Measurements from ENCODE around the gene JAZF1. TPM values are rescaled to one million over a fixed set of nuclear protein-coding genes. Genes with fewer than 3 reads are reported as not detected.

Gene JAZF1
- polyA plus RNA-seq, result 10 to 100 TPM in 1 of 3 donors, 1 to 10 TPM in 2; 2.6 to 25.1 (median 8.3) TPM

- H3K27ac ChIP-seq (ENCODE audit: low read depth, low read length), result no peak within 1 kb of the TSS
- WGBS, 3 donors, result 2% methylated on average over 30 to 58 of the region's 64 CpGs
Observed at GRCh38 chr7:28180364-28181147, at the start of gene JAZF1. TSS of gene JAZF1 (minus strand) at chr7:28180795.

- WGBS, 3 donors, result 73 to 85% (median 84%) methylated on average over 7 of the region's 7 CpGs
- H3K27ac ChIP-seq (ENCODE audit: low read depth, low read length), result no peak overlapping the region
Observed at GRCh38 chr7:28230261-28230660, 49.7 kb upstream of the JAZF1 start.

DNA sequence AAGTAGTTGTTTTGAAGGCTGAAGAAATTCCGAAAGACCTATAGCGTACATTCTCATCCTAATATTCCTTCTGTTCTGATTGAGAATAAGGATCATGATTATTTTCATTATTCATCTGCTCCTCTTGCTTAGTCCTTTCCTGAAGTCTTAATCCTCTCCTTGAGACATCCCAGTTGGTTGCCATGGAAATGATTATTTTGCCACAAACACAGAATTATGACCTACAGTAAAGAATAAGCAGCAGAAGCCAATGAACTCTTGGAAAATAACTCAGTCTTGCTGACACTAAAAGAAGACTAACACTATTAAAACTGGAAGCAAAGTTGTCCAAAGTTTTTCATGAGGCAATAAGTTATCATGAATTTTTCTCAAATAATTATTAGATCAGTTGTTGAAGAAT is 47.8 kb upstream of the JAZF1 start:
- WGBS, 3 donors, result 44 to 50% (median 46%) methylated on average over 2 of the region's 2 CpGs
- H3K27ac ChIP-seq (ENCODE audit: low read depth, low read length), result no peak overlapping the region

GRCh38 chr7:28226003-28226402 is 45.4 kb upstream of the JAZF1 start:
- H3K27ac ChIP-seq (ENCODE audit: low read depth, low read length), result no peak overlapping the region
- 89 to 100% (median 97%) methylated on average over 1 of the region's 1 CpG for WGBS, 3 donors

GRCh38 chr7:28225576-28225975 is 45.0 kb upstream of the JAZF1 start:
- H3K27ac ChIP-seq (ENCODE audit: low read depth, low read length), result no peak overlapping the region
- WGBS, 3 donors, result 55 to 85% (median 84%) methylated on average over 4 of the region's 4 CpGs

DNA sequence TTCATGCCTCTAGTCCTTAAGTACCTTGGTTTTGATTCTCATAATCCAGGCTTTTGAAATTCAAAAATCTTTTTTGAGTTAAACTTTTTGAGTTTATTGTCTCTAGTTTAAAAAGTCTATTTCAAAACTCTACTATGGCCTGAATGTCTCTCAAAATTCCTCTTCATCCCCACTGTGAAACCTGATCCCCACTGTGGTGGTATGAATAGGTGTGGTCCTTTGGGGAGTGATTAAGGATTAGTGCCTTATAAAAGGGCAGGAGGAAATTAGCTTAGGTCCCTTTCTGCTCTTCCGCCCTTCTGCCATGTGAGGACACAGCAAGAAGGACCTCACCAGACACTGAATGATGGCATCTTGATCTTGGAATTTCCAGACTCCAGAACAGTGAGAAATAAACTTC is 44.1 kb upstream of the JAZF1 start:
- WGBS, 3 donors, result 86 to 96% (median 94%) methylated on average over 1 of the region's 1 CpG
- H3K27ac ChIP-seq (ENCODE audit: low read depth, low read length), result no peak overlapping the region

GRCh38 chr7:28224172-28224571 is 43.6 kb upstream of the JAZF1 start:
- H3K27ac ChIP-seq (ENCODE audit: low read depth, low read length), result no peak overlapping the region
- 59 to 76% (median 74%) methylated on average over 1 of the region's 1 CpG for WGBS, 3 donors

DNA sequence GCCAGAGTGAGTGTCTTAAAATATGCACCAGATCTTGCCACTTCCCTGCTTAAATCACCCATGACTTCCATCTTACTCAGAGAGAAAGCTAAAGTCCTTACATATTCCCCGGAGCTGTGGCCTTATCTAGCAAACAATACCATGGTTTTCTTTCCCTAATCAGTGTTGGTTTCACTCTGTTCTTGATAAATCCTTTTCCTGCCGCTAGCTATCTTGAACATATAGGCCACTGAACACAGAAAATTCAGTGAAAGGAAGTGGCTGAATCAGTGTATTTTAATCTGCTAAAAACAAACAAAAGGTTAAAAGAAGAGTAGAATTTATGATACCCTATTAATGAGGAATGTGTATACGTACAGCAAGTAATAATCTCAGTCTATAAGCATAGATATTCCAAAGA is 42.0 kb upstream of the JAZF1 start:
- H3K27ac ChIP-seq (ENCODE audit: low read depth, low read length), result no peak overlapping the region
- 45 to 60% (median 48%) methylated on average over 3 of the region's 3 CpGs for WGBS, 3 donors

DNA sequence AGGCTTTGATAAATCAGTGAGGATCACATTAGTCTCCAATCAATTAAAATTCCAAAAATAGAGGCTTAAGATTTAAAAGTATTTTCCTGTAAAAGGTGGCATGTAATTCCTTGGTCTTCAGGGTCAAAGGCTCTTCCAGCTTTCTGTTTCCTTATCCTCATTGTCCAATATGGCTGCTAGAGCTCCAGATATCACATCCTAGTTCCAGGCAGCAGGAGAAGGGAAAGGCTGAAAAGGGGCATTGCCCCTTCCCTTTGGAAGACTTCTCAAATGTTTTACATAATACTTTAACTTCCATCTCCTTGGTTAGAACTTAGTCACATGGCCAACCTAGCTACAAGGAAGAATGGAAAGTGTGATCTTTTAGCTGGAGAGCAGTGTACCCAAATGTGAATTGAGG is 39.2 kb upstream of the JAZF1 start:
- no peak overlapping the region for H3K27ac ChIP-seq (ENCODE audit: low read depth, low read length)

GRCh38 chr7:28217143-28217542 is 36.5 kb upstream of the JAZF1 start:
- 71 to 83% (median 82%) methylated on average over 3 of the region's 3 CpGs for WGBS, 3 donors
- H3K27ac ChIP-seq (ENCODE audit: low read depth, low read length), result no peak overlapping the region

GRCh38 chr7:28211006-28211405 is 30.4 kb upstream of the JAZF1 start:
- 63 to 79% (median 77%) methylated on average over 1 of the region's 1 CpG for WGBS, 3 donors
- H3K27ac ChIP-seq (ENCODE audit: low read depth, low read length), result no peak overlapping the region

DNA sequence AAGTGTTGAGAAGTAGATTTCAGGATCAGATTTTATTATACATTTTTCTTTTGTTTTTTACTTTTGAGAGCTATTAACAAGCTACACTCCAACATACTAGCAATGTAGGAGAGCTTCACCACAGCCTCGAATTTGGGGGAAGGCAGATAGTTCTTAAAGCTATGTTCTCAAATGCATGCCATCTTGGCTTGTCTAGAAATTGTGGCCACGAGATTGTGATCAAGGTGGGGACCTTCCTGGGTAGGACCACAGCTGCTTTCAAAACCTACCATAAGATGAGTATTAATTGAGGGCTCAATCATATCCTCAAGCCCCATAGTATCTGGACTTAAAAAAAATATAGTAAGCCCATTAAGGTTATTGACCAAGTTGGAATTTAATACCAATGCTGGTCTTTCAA is 27.9 kb upstream of the JAZF1 start:
- 64 to 90% (median 87%) methylated on average over 2 of the region's 2 CpGs for WGBS, 3 donors
- no peak overlapping the region for H3K27ac ChIP-seq (ENCODE audit: low read depth, low read length)

DNA sequence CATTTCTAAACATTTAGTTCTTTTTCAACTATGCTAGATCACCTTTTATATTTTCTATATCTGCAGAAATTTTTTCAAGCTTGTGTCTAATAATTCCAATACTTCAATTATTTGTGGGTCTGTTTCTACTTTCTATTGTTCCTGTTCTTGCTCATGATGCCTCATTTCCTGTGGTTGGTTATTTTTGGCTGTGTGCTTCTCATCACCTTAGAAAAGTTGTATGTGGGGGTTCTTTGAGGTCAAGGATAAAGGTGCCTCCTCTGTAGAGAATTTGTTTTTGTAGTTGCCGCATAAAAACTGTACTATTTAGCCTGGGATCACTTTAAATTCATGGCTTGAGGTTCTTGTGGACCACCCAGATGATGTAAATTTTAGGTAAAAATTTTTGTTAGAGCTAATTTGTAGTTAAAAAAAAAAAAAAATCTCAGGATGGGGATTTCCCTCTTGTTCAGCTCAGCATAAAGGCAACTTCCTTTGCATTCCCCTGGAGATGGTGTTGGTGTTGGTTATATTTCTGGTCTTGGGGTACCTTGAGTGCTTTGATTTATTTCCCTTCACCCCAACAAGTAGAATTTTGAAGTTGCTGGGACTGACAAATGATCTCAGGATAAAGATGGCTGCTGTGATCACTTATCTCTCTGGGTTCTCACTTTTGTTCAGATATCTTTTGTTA is 27.0 kb upstream of the JAZF1 start:
- WGBS, 3 donors, result 72 to 88% (median 78%) methylated on average over 1 of the region's 1 CpG
- H3K27ac ChIP-seq (ENCODE audit: low read depth, low read length), result no peak overlapping the region

- H3K27ac ChIP-seq (ENCODE audit: low read depth, low read length), result no peak overlapping the region
- WGBS, 3 donors, result 81 to 93% (median 85%) methylated on average over 3 of the region's 3 CpGs
Observed at GRCh38 chr7:28205506-28205905, 24.9 kb upstream of the JAZF1 start.

- no peak overlapping the region for H3K27ac ChIP-seq (ENCODE audit: low read depth, low read length)
- WGBS, 3 donors, result 79 to 94% (median 86%) methylated on average over 5 of the region's 5 CpGs
Observed at GRCh38 chr7:28203508-28204240, 23.1 kb upstream of the JAZF1 start.

- H3K27ac ChIP-seq (ENCODE audit: low read depth, low read length), result no peak overlapping the region
- 91 to 96% (median 95%) methylated on average over 9 of the region's 9 CpGs for WGBS, 3 donors
Observed at GRCh38 chr7:28202222-28202621, 21.6 kb upstream of the JAZF1 start.

DNA sequence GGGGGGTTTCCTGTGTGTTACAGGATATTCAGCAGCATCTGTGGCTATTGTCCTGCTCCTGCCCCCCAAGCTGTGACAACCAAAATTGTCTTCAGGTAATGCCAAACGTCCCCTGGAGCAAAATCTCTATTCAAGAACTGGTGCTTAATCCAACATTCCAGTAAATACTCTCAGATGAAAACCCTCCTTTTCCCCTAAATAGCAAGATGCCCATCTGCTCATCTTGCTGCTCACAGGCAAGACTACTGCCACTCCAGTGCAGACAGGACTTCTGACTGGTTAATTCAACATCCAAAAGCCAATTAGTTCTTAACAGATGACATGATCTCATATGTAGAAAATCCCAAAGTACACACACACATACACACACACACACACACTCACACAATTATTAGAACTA is 20.5 kb upstream of the JAZF1 start:
- H3K27ac ChIP-seq (ENCODE audit: low read depth, low read length), result no peak overlapping the region
- WGBS, 3 donors, result 27 to 63% (median 59%) methylated on average over 1 of the region's 1 CpG

- no peak overlapping the region for H3K27ac ChIP-seq (ENCODE audit: low read depth, low read length)
- 50 to 61% (median 61%) methylated on average over 2 of the region's 2 CpGs for WGBS, 3 donors
Observed at GRCh38 chr7:28200598-28200997, 20.0 kb upstream of the JAZF1 start.

DNA sequence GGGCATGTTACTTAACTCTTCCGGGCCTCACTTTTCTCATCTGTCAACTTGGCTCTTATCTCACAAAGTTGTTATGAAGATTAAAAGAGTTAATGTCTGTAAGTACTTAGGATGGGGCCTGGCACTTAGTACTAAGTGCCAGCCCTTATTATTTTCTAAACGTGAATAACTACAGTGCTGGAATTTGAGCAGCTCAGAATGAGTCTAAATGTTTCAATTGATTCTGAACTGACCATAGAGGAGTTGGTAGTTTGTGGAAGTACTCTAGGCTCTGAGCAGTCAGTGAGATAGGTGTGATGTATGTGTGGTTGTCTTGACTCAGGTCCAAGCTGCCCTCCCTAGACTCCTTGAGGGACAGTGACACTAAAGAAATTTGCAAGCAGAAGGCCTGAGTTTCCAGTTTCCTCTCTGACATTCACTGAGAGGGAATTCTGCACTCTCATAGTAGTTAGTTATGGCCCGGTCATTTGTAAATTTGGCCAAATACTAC is 18.5 kb upstream of the JAZF1 start:
- H3K27ac ChIP-seq (ENCODE audit: low read depth, low read length), result no peak overlapping the region
- WGBS, 3 donors, result 85 to 90% (median 87%) methylated on average over 3 of the region's 3 CpGs
